IMR-90 (cell line): ENCODE results near the gene C6orf52. TPM values are rescaled to one million over a fixed set of nuclear protein-coding genes. Genes with fewer than 3 reads are reported as not detected.

ENCODE experiments used
- ATAC-seq: fragments of 200-7000 bp; cut with Tn5 transposase; 2 replicates; pipeline ENCODE4 v1.9.1; 2020; ENCODE audit warnings: low read depth, mild to moderate bottlenecking, moderate library complexity
- BruUV-seq: library from RNA; stranded (reverse); fragments of 400-500 nt; replicated peaks from 2 replicates; lab custom pipeline; 2021; lab: Mats Ljungman, UMichigan
- CTCF ChIA-PET: fragments of 300-600 bp; formaldehyde crosslinking; extraction: SDS; loops from one replicate; lab custom pipeline; 2021; ENCODE audit warnings: antibody characterized with exemption; lab: Yijun Ruan, JAX
- POLR2A ChIA-PET: fragments of 300-600 bp; sonication (Branson Sonifier 250); formaldehyde crosslinking; loops from one replicate; lab custom pipeline; 2022; ENCODE audit warnings: antibody characterized with exemption; ENCODE audit not compliant: unreplicated experiment; lab: Charles Lee
- DNase-seq: peaks from one replicate; pipeline ENCODE4 v3.0.0; 2013
- H2AFZ ChIP-seq: replicated peaks from 2 replicates; pipeline ENCODE3; 2013; ENCODE audit warnings: low read length, mild to moderate bottlenecking; ENCODE audit not compliant: poor library complexity
- H2AK5ac ChIP-seq: 2 replicates; pipeline ENCODE4 v1.6.1; 2013; ENCODE audit warnings: low read depth, low read length, inconsistent platforms
- H2AK9ac ChIP-seq: replicated peaks from 2 replicates; pipeline ENCODE3; 2013; ENCODE audit warnings: mild to moderate bottlenecking, low read depth, low read length, moderate library complexity; ENCODE audit not compliant: poor library complexity
- H2BK120ac ChIP-seq: 2 replicates; pipeline ENCODE4 v1.6.1; 2013; ENCODE audit warnings: low read depth, low read length, inconsistent platforms
- H2BK15ac ChIP-seq: 3 replicates; pipeline ENCODE4 v1.6.1; 2013; ENCODE audit warnings: low read depth, low read length, inconsistent platforms
- H2BK20ac ChIP-seq: 2 replicates; pipeline ENCODE4 v1.6.1; 2013; ENCODE audit warnings: low read depth, mild to moderate bottlenecking, inconsistent platforms, low read length, moderate library complexity
- H2BK5ac ChIP-seq: 2 replicates; pipeline ENCODE4 v1.6.1; 2013; ENCODE audit warnings: mild to moderate bottlenecking, low read depth, low read length, inconsistent platforms; ENCODE audit not compliant: poor library complexity, severe bottlenecking
- H3K14ac ChIP-seq: replicated peaks from 2 replicates; pipeline ENCODE4 v1.6.1; 2013; ENCODE audit warnings: low read depth, low read length, inconsistent platforms
- H3K18ac ChIP-seq: 2 replicates; pipeline ENCODE4 v1.6.1; 2013; ENCODE audit warnings: low read depth, low read length, control low read depth
- H3K23ac ChIP-seq: 2 replicates; pipeline ENCODE4 v1.6.1; 2013; ENCODE audit warnings: low read depth, low read length, inconsistent platforms
- H3K27ac ChIP-seq: 2 replicates; pipeline ENCODE4 v1.5.1; 2013; ENCODE audit warnings: mild to moderate bottlenecking, control low read depth, low read length; ENCODE audit not compliant: insufficient read depth
- H3K27me3 ChIP-seq: 2 replicates; pipeline ENCODE4 v1.6.1; 2013; ENCODE audit warnings: low read length; ENCODE audit not compliant: control insufficient read depth, insufficient read depth
- H3K36me3 ChIP-seq: 2 replicates; pipeline ENCODE4 v1.6.1; 2013; ENCODE audit warnings: low read length, mixed read lengths; ENCODE audit not compliant: control insufficient read depth, insufficient read depth
- H3K4ac ChIP-seq: 2 replicates; pipeline ENCODE4 v1.6.1; 2013; ENCODE audit warnings: low read depth, low read length, inconsistent platforms
- H3K4me1 ChIP-seq: 2 replicates; pipeline ENCODE4 v1.6.1; 2013; ENCODE audit warnings: low read length, mixed read lengths; ENCODE audit not compliant: control insufficient read depth, insufficient read depth
- H3K4me2 ChIP-seq: 2 replicates; pipeline ENCODE4 v1.6.1; 2013; ENCODE audit warnings: low read depth, mild to moderate bottlenecking, control low read depth, low read length, moderate library complexity
- H3K4me3 ChIP-seq: 2 replicates; pipeline ENCODE4 v1.5.1; 2013; ENCODE audit warnings: low read depth, mild to moderate bottlenecking, control low read depth, low read length, moderate library complexity; ENCODE audit not compliant: insufficient read depth
- H3K56ac ChIP-seq: 2 replicates; pipeline ENCODE4 v1.6.1; 2013; ENCODE audit warnings: low read length, inconsistent platforms; ENCODE audit not compliant: insufficient read depth; ENCODE audit errors: extremely low read depth
- H3K79me1 ChIP-seq, 2 experiments: 2 replicates each; pipeline ENCODE4 v1.6.1; 2013; ENCODE audit warnings: low read length in 2 of 2, inconsistent platforms in 1 of 2, low read depth in 1 of 2
- H3K9ac ChIP-seq: 2 replicates; pipeline ENCODE4 v1.6.1; 2013; ENCODE audit warnings: low read depth, low read length, control low read depth
- H3K9me1 ChIP-seq: 2 replicates; pipeline ENCODE4 v1.6.1; 2013; ENCODE audit warnings: low read length, inconsistent platforms; ENCODE audit not compliant: insufficient read depth
- H3K9me3 ChIP-seq: 2 replicates; pipeline ENCODE4 v1.6.1; 2013; ENCODE audit warnings: low read length; ENCODE audit not compliant: control insufficient read depth, insufficient read depth
- H4K20me1 ChIP-seq: 2 replicates; pipeline ENCODE4 v1.6.1; 2013; ENCODE audit warnings: low read length, inconsistent platforms; ENCODE audit not compliant: insufficient read depth
- H4K5ac ChIP-seq: 2 replicates; pipeline ENCODE4 v1.6.1; 2013; ENCODE audit warnings: mild to moderate bottlenecking, low read depth, low read length, control low read depth
- H4K8ac ChIP-seq, 2 experiments: 2 replicates each; pipeline ENCODE4 v1.6.1; 2013; ENCODE audit warnings: low read depth in 2 of 2, low read length in 2 of 2, control low read depth in 1 of 2, inconsistent platforms in 1 of 2
- H4K91ac ChIP-seq: 2 replicates; pipeline ENCODE4 v1.6.1; 2013; ENCODE audit warnings: low read depth, low read length, inconsistent platforms; ENCODE audit not compliant: insufficient read depth
- MAFK ChIP-seq: IDR thresholded peaks from 2 replicates; pipeline ENCODE4 v1.6.1; 2012; ENCODE audit warnings: low read depth, low read length, improper control_type of control experiment
- RAD21 ChIP-seq: IDR thresholded peaks from 2 replicates; pipeline ENCODE4 v1.6.1; 2012; ENCODE audit warnings: low read length, improper control_type of control experiment
- WGBS, 2 experiments: methylation state at CpG; one replicate each; pipeline versions ENCODE4 v1.1.5 to v1.1.7; 2013; ENCODE audit warnings: missing lambda C conversion rate in 2 of 2; ENCODE audit not compliant: insufficient read length in 1 of 2; ENCODE audit errors: extremely low coverage in 2 of 2; 5-methylcytosine and 5-hydroxymethylcytosine counted together
- dilution Hi-C: fragments of 300-500 bp; cut with HindIII; formaldehyde crosslinking; loops from one replicate; pipeline ENCODE4 v1.14.3; 2018; ENCODE audit warnings: low sequenced_read_pairs; ENCODE audit not compliant: unreplicated experiment
- in situ Hi-C: fragments of 300-500 bp; cut with MboI; formaldehyde crosslinking; loops from 3 replicates; pipeline ENCODE4 v1.14.3; 2019; ENCODE audit warnings: low sequenced_read_pairs, inconsistent platforms, mixed read lengths
- intact Hi-C: fragments of 100-400 bp; cut with micrococcal nuclease; formaldehyde crosslinking; loops from 2 replicates; pipeline ENCODE4 v1.10.0; 2022
- polyA plus RNA-seq, 3 experiments: library from polyadenylated mRNA; depleted of rRNA; stranded (reverse); fragments of >200 nt; gene quantifications; 2 replicates each; pipeline ENCODE4 v1.2.3, GENCODE V29; 2012; ENCODE audit warnings: low replicate concordance in 1 of 3
- total RNA-seq: library from RNA; depleted of rRNA; stranded (reverse); fragments of >200 nt; gene quantifications from 2 replicates; pipeline ENCODE4 v1.2.3, GENCODE V29; 2012

The C6orf52 gene
- total and polyA plus RNA-seq, 2 of the 4 experiments (the other 2 are of a cell fraction): 0.31 TPM; not detected in 1

DNA sequence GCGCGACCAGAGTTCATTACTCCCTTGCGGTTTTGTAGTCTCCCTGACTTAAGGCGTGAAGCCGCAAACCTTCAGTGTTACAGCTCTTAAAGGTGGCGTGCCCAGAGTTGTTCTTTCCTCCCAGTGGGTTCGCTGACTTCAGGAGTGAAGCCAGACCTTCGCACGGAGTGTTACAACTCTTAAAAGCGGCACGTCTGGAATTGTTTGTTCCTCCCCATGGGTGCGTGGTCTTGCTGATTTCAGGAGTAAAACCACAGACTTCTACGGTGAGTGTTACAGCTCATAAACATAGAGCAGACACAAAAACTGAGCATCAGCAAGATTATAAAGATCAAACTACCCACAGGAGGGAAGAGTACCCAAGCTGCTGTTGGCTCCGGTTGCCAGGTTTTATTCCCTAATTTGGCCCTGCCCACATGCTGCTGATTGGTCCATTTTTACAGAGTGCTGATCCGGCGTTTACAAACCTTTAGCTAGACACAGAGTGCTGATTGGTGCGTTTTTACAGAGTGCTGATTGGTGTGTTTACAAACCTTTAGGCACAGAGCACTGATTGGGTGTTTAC is 38.8 kb upstream of the C6orf52 start:
- intact Hi-C loops (no loop called here), in situ Hi-C loops (loop anchor here (25.0 kb wide), 1 partner anchor 1246 kb away; no protein-coding TSS in a partner anchor), dilution Hi-C loops (no loop called here)
- Histone ChIP-seq H2BK120ac (no peak overlapping the region), H3K4me3 (no peak overlapping the region), H3K36me3 (peaks cover 35% of the 10 kb centered on the region), H2AFZ (no peak overlapping the region), H3K4ac (no peak overlapping the region), H3K14ac (no peak overlapping the region), H4K91ac (no peak overlapping the region), H3K79me1 (peaks cover 13 to 24% of the 10 kb centered on the region in 2 experiments), H3K9ac (no peak overlapping the region), H3K27me3 (no peaks in the 10 kb centered on the region), H4K20me1 (no peaks in the 10 kb centered on the region), H2BK5ac (no peak overlapping the region), H2AK9ac (no peak overlapping the region), H3K4me2 (no peak overlapping the region), H3K4me1 (peaks cover 3% of the 10 kb centered on the region; the same call in 1 of the 2 replicates), H3K56ac (no peak overlapping the region), H2BK20ac (no peak overlapping the region), H3K18ac (no peak overlapping the region), H3K9me1 (no peaks in the 10 kb centered on the region), H2AK5ac (no peak overlapping the region), H4K5ac (no peak overlapping the region), H3K27ac (no peak overlapping the region), H3K9me3 (no peaks in the 10 kb centered on the region), H2BK15ac (no peak overlapping the region), H3K23ac (no peak overlapping the region), H4K8ac (no peak overlapping the region)
- WGBS, 2 experiments: 94% methylated on average over 6 of the region's 17 CpGs; no CpG with 5 or more reads in 1 of the 2 experiments
- ATAC-seq: no peak
- DNase-seq: no peak
- TF ChIP-seq MAFK (peak; percentile 78), RAD21 (no peak)
- ChIA-PET POLR2A (no interaction called here), CTCF (no interaction called here)
- BruUV-seq: no TSS peak
